ENCODE measurements around the gene POMGNT2.

GRCh38 chr3:43055806-43056770, 49.8 kb downstream of the POMGNT2 start:
- TF ChIP-seq CTCF (IDR thresholded peaks at IDR 0.05; ENCODE audit: insufficient read depth, low read length), result no peak
- no peak for TF ChIP-seq POLR2AphosphoS5 (IDR thresholded peaks at IDR 0.05; ENCODE audit: low read depth)
- TF ChIP-seq REST (IDR thresholded peaks at IDR 0.05; ENCODE audit: insufficient replicate concordance, low read depth), result no peak
- TF ChIP-seq GABPA (IDR thresholded peaks at IDR 0.05; ENCODE audit: low read depth), result no peak
